ENCODE results near the gene CYP17A1. TPM values are rescaled to one million over a fixed set of nuclear protein-coding genes. Genes with fewer than 3 reads are reported as not detected.
A peak's percentile ranks its signal among the peaks of the same experiment; 100 is the strongest.
"Not testable (repeated sequence)": the region's sequence is repeated elsewhere in the genome, so short reads cannot be mapped to it uniquely, and the experiment has no call there.

Gene CYP17A1
- total RNA-seq, 1 donor from 2014 or later = not detected

GRCh38 chr10:102853237-102853636 is 16.0 kb upstream of the CYP17A1 start:
- intact Hi-C loops (cut with micrococcal nuclease) = not testable (repeated sequence)

GRCh38 chr10:102850025-102850518 is 12.9 kb upstream of the CYP17A1 start:
- no peaks in the 10 kb centered on the region for H3K9me3 Mint-ChIP-seq
- DNase-seq = no peak
- no peak overlapping the region for H3K27ac Mint-ChIP-seq
- intact Hi-C loops (cut with micrococcal nuclease) = no loop called here
- H3K27me3 Mint-ChIP-seq = no peaks in the 10 kb centered on the region
- peaks cover 2% of the 10 kb centered on the region for H3K4me1 Mint-ChIP-seq
- no peak overlapping the region for H3K4me3 Mint-ChIP-seq
- H3K36me3 Mint-ChIP-seq (ENCODE audit: low read depth) = no peaks in the 10 kb centered on the region

More at GRCh38 chr10:102853237-102853636, 16.0 kb upstream of the CYP17A1 start:
- not testable (repeated sequence) for DNase-seq; H3K9me3 Mint-ChIP-seq; H3K27ac Mint-ChIP-seq; H3K4me3 Mint-ChIP-seq; H3K36me3 Mint-ChIP-seq (ENCODE audit: low read depth); H3K27me3 Mint-ChIP-seq
- H3K4me1 Mint-ChIP-seq = peaks cover 13% of the 10 kb centered on the region

- no peaks in the 10 kb centered on the region for H3K4me1 Mint-ChIP-seq
- no peaks in the 10 kb centered on the region for H3K36me3 Mint-ChIP-seq (ENCODE audit: low read depth)
- DNase-seq = no peak
- intact Hi-C loops (cut with micrococcal nuclease) = no loop called here
- no peak overlapping the region for H3K4me3 Mint-ChIP-seq
- peaks cover 11% of the 10 kb centered on the region for H3K27me3 Mint-ChIP-seq
- H3K9me3 Mint-ChIP-seq = no peaks in the 10 kb centered on the region
- no peak overlapping the region for H3K27ac Mint-ChIP-seq
Measured at GRCh38 chr10:102845352-102845902, 8.2 kb upstream of the CYP17A1 start.

GRCh38 chr10:102844190-102844776 is 7.1 kb upstream of the CYP17A1 start:
- not testable (repeated sequence) for H3K4me1 Mint-ChIP-seq, H3K4me3 Mint-ChIP-seq

GRCh38 chr10:102843139-102843538 is 5.9 kb upstream of the CYP17A1 start:
- intact Hi-C loops (cut with micrococcal nuclease); H3K27ac Mint-ChIP-seq; H3K4me1 Mint-ChIP-seq; H3K4me3 Mint-ChIP-seq; DNase-seq; H3K9me3 Mint-ChIP-seq; H3K36me3 Mint-ChIP-seq (ENCODE audit: low read depth): not testable (repeated sequence)
- H3K27me3 Mint-ChIP-seq = peaks cover 19% of the 10 kb centered on the region

More at GRCh38 chr10:102844190-102844776, 7.1 kb upstream of the CYP17A1 start:
- intact Hi-C loops (cut with micrococcal nuclease); H3K36me3 Mint-ChIP-seq (ENCODE audit: low read depth); H3K27ac Mint-ChIP-seq; DNase-seq; H3K9me3 Mint-ChIP-seq: not testable (repeated sequence)
- H3K27me3 Mint-ChIP-seq = peaks cover 15% of the 10 kb centered on the region

GRCh38 chr10:102841827-102842345 is 4.7 kb upstream of the CYP17A1 start:
- H3K36me3 Mint-ChIP-seq (ENCODE audit: low read depth) = no peaks in the 10 kb centered on the region
- intact Hi-C loops (cut with micrococcal nuclease) = no loop called here
- DNase-seq = no peak
- H3K27ac Mint-ChIP-seq = no peak overlapping the region
- no peak overlapping the region for H3K4me3 Mint-ChIP-seq
- no peaks in the 10 kb centered on the region for H3K4me1 Mint-ChIP-seq
- peaks cover 20% of the 10 kb centered on the region for H3K27me3 Mint-ChIP-seq
- H3K9me3 Mint-ChIP-seq = no peaks in the 10 kb centered on the region

GRCh38 chr10:102838276-102838927 is 1.2 kb upstream of the CYP17A1 start:
- intact Hi-C loops (cut with micrococcal nuclease) = loop anchor here (10.0 kb wide), 1 partner anchor 496 kb away; no protein-coding TSS in a partner anchor
- not testable (repeated sequence) for DNase-seq; H3K9me3 Mint-ChIP-seq; H3K27ac Mint-ChIP-seq; H3K36me3 Mint-ChIP-seq (ENCODE audit: low read depth); H3K4me1 Mint-ChIP-seq; H3K4me3 Mint-ChIP-seq
- peaks cover 20% of the 10 kb centered on the region for H3K27me3 Mint-ChIP-seq

- Mint-ChIP-seq H3K9me3 (no peaks in the 10 kb centered on the region), H3K27me3 (peaks cover 9% of the 10 kb centered on the region), H3K36me3 (ENCODE audit: low read depth) (no peaks in the 10 kb centered on the region), H3K4me3 (no peak overlapping the region), H3K27ac (no peak overlapping the region), H3K4me1 (peaks cover 5% of the 10 kb centered on the region)
- peak; percentile 93 for DNase-seq
- intact Hi-C loops (cut with micrococcal nuclease) = loop anchor here (1.0 to 10.0 kb wide), 4 partner anchors 66 to 500 kb away; no protein-coding TSS in a partner anchor
Measured at GRCh38 chr10:102835007-102835482, 2.2 kb downstream of the CYP17A1 start.

GRCh38 chr10:102834143-102834542 is 3.1 kb downstream of the CYP17A1 start:
- DNase-seq = no peak
- intact Hi-C loops (cut with micrococcal nuclease) = loop anchor here (10.0 kb wide), 1 partner anchor 501 kb away; no protein-coding TSS in a partner anchor
- peaks cover 5% of the 10 kb centered on the region for H3K4me1 Mint-ChIP-seq

GRCh38 chr10:102832987-102833386 is 4.2 kb downstream of the CYP17A1 start:
- Mint-ChIP-seq H3K4me3 (no peak overlapping the region), H3K36me3 (ENCODE audit: low read depth) (no peaks in the 10 kb centered on the region), H3K4me1 (peaks cover 5% of the 10 kb centered on the region), H3K27me3 (no peaks in the 10 kb centered on the region), H3K9me3 (no peaks in the 10 kb centered on the region), H3K27ac (no peak overlapping the region)
- no peak for DNase-seq
- intact Hi-C loops (cut with micrococcal nuclease) = loop anchor here (10.0 kb wide), 1 partner anchor 502 kb away; no protein-coding TSS in a partner anchor

More at GRCh38 chr10:102834143-102834542, 3.1 kb downstream of the CYP17A1 start:
- H3K27ac Mint-ChIP-seq = no peak overlapping the region
- H3K27me3 Mint-ChIP-seq = peaks cover 4% of the 10 kb centered on the region
- no peak overlapping the region for H3K4me3 Mint-ChIP-seq
- no peaks in the 10 kb centered on the region for H3K36me3 Mint-ChIP-seq (ENCODE audit: low read depth)
- H3K9me3 Mint-ChIP-seq = no peaks in the 10 kb centered on the region

- no peaks in the 10 kb centered on the region for H3K27me3 Mint-ChIP-seq
Measured at GRCh38 chr10:102832248-102832647, 5.0 kb downstream of the CYP17A1 start.

GRCh38 chr10:102831322-102832071 is 5.7 kb downstream of the CYP17A1 start:
- H3K4me1 Mint-ChIP-seq = peaks cover 5% of the 10 kb centered on the region
- no peak for DNase-seq
- no peaks in the 10 kb centered on the region for H3K27me3 Mint-ChIP-seq
- H3K27ac Mint-ChIP-seq = no peak overlapping the region
- intact Hi-C loops (cut with micrococcal nuclease) = loop anchor here (10.0 kb wide), 1 partner anchor 503 kb away; no protein-coding TSS in a partner anchor
- no peaks in the 10 kb centered on the region for H3K9me3 Mint-ChIP-seq
- no peaks in the 10 kb centered on the region for H3K36me3 Mint-ChIP-seq (ENCODE audit: low read depth)
- no peak overlapping the region for H3K4me3 Mint-ChIP-seq

More at GRCh38 chr10:102832248-102832647, 5.0 kb downstream of the CYP17A1 start:
- Mint-ChIP-seq H3K27ac (no peak overlapping the region), H3K4me3 (no peak overlapping the region), H3K36me3 (ENCODE audit: low read depth) (no peaks in the 10 kb centered on the region), H3K9me3 (no peaks in the 10 kb centered on the region), H3K4me1 (peaks cover 5% of the 10 kb centered on the region)
- no peak for DNase-seq
- intact Hi-C loops (cut with micrococcal nuclease) = loop anchor here (10.0 kb wide), 1 partner anchor 503 kb away; no protein-coding TSS in a partner anchor

- DNase-seq = no peak
- intact Hi-C loops (cut with micrococcal nuclease) = no loop called here
- no peaks in the 10 kb centered on the region for H3K4me1 Mint-ChIP-seq
- no peaks in the 10 kb centered on the region for H3K9me3 Mint-ChIP-seq
- no peaks in the 10 kb centered on the region for H3K36me3 Mint-ChIP-seq (ENCODE audit: low read depth)
- no peak overlapping the region for H3K27ac Mint-ChIP-seq
- H3K4me3 Mint-ChIP-seq = no peak overlapping the region
- no peaks in the 10 kb centered on the region for H3K27me3 Mint-ChIP-seq
Measured at GRCh38 chr10:102827597-102827975, 9.6 kb downstream of the CYP17A1 start.
